Measurements from ENCODE around the gene CTNNA2.

- TF ChIP-seq HOMEZ (CRISPR knock-in tag; IDR thresholded peaks at IDR 0.05) (no peak), DPF2 (IDR thresholded peaks at IDR 0.05) (no peak), MTA3 (IDR thresholded peaks at IDR 0.05; ENCODE audit: borderline replicate concordance) (no peak), POLR2A (conservative IDR thresholded peaks at IDR 0.05) (no peak)
- TF ChIP-seq, protein P1, sequence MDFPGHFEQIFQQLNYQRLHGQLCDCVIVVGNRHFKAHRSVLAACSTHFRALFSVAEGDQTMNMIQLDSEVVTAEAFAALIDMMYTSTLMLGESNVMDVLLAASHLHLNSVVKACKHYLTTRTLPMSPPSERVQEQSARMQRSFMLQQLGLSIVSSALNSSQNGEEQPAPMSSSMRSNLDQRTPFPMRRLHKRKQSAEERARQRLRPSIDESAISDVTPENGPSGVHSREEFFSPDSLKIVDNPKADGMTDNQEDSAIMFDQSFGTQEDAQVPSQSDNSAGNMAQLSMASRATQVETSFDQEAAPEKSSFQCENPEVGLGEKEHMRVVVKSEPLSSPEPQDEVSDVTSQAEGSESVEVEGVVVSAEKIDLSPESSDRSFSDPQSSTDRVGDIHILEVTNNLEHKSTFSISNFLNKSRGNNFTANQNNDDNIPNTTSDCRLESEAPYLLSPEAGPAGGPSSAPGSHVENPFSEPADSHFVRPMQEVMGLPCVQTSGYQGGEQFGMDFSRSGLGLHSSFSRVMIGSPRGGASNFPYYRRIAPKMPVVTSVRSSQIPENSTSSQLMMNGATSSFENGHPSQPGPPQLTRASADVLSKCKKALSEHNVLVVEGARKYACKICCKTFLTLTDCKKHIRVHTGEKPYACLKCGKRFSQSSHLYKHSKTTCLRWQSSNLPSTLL (IDR thresholded peaks at IDR 0.05), result no peak
These were observed 480.3 kb downstream of the CTNNA2 start for GRCh38 chr2:79993144-79993543.

All from K562 (cell line).